Spleen (tissue), 11 donors: Measurements from ENCODE around the gene HINT1. TPM values are rescaled to one million over a fixed set of nuclear protein-coding genes. Genes with fewer than 3 reads are reported as not detected.

ENCODE experiments used
- DNase-seq: peaks from one replicate; pipeline ENCODE4 v3.0.0-alpha.2; 2020
- H3K27ac ChIP-seq, 8 donors: fragments of 200-600 bp; sonication (generic) in 7 of 8; 1 replicate in 4 of 8; 2 replicates in 4 of 8; pipeline versions ENCODE4 v1.5.0 to v1.8.0; 2016 to 2021; ENCODE audit warnings: inconsistent platforms in 4 of 8, mild to moderate bottlenecking in 4 of 8, moderate library complexity in 1 of 8
- H3K27me3 ChIP-seq, 7 donors: fragments of 200-600 bp; sonication (generic) in 6 of 7; replicated peaks in 1 of 7; 1 replicate in 4 of 7; 2 replicates in 3 of 7; pipeline versions ENCODE4 v1.5.0 to v1.8.0; 2016 to 2021; ENCODE audit warnings: inconsistent platforms in 3 of 7, mild to moderate bottlenecking in 1 of 7
- H3K36me3 ChIP-seq, 6 donors: fragments of 200-600 bp; sonication (generic) in 5 of 6; 1 replicate in 4 of 6; 2 replicates in 2 of 6; pipeline versions ENCODE4 v1.5.0 to v1.8.0; 2016 to 2021; ENCODE audit warnings: inconsistent platforms in 2 of 6
- H3K4me1 ChIP-seq, 6 donors: fragments of 200-600 bp; sonication (generic) in 5 of 6; 1 replicate in 3 of 6; 2 replicates in 3 of 6; pipeline versions ENCODE4 v1.5.0 to v1.8.0; 2016 to 2021; ENCODE audit warnings: inconsistent platforms in 3 of 6
- H3K4me3 ChIP-seq, 8 donors: fragments of 200-600 bp; sonication (generic) in 7 of 8; 1 replicate in 4 of 8; 2 replicates in 4 of 8; pipeline versions ENCODE4 v1.5.0 to v1.8.0; 2016 to 2021; ENCODE audit warnings: inconsistent platforms in 4 of 8, mild to moderate bottlenecking in 4 of 8, moderate library complexity in 2 of 8
- H3K9me3 ChIP-seq, 8 donors: fragments of 200-600 bp; sonication (generic) in 7 of 8; 1 replicate in 4 of 8; 2 replicates in 4 of 8; pipeline versions ENCODE4 v1.5.0 to v1.8.0; 2016 to 2021; ENCODE audit warnings: inconsistent platforms in 4 of 8
- CTCF ChIP-seq, 11 experiments: fragments of 200-600 bp in 7 of 11; fragments of 450-650 bp in 4 of 11; sonication (generic) in 4 of 11; IDR thresholded peaks in 8 of 11; conservative IDR thresholded peaks in 3 of 11; 1 replicate in 7 of 11; 2 replicates in 4 of 11; pipeline versions ENCODE4 v1.4.0 to v1.8.0; 2016 to 2021; ENCODE audit warnings: antibody characterized with exemption in 11 of 11, inconsistent platforms in 4 of 11, mild to moderate bottlenecking in 1 of 11
- POLR2A ChIP-seq, 3 donors: fragments of 450-650 bp; IDR thresholded peaks; one replicate each; pipeline ENCODE4 v1.5.1; 2017; ENCODE audit warnings: antibody characterized with exemption in 3 of 3, mild to moderate bottlenecking in 1 of 3
- POLR2AphosphoS5 ChIP-seq, 3 donors: sonication (generic); formaldehyde crosslinking; IDR thresholded peaks; one replicate each; pipeline ENCODE4 v1.5.1; 2017; ENCODE audit warnings: antibody characterized with exemption in 3 of 3
- WGBS, 5 donors: extraction: QIAGEN DNeasy Blood & Tissue Kit in 3 of 5; methylation state at CpG; one replicate each; pipeline versions ENCODE4 v1.1.5 to v1.1.7; 2013 to 2018; 5-methylcytosine and 5-hydroxymethylcytosine counted together
- intact Hi-C: fragments of 100-400 bp; cut with DNase I; formaldehyde crosslinking; loops from one replicate; pipeline ENCODE4 v1.15.0; 2023; ENCODE audit warnings: low total_unique reads
- polyA plus RNA-seq, 3 donors: library from polyadenylated mRNA; stranded (reverse); fragments of 200-250 nt; gene quantifications; one replicate each; pipeline ENCODE4 v1.2.1, GENCODE V29; 2013
- total RNA-seq, 7 donors: library from RNA; depleted of rRNA in 3 of 7; stranded (reverse); fragments of >200 nt in 3 of 7; fragmentation: NEBNext Ultra II Directional in 4 of 7; extraction: Animal tissue kit (Norgen Biotek cat#: 25700) in 4 of 7; gene quantifications; one replicate each; pipeline versions ENCODE4 v1.1.0 to v1.2.1, GENCODE V29; 2016 to 2021
- donor health status: healthy with polysubstance abuse.
- donor health status: DM: no; HTN: no; CAD: no; lungs with moderate emphysema.
- donor health status: DM: no; HTN: no; CAD: no.
- donor health status: Bipolar disorder and iron deficiency.
- donor health status: healthy.
- donor health status: DM: no; HTN: no; CAD: no.
- donor health status: DM: yes; HTN: yes; CAD: no.

Gene HINT1
- total and polyA plus RNA-seq, 10 donors, result 130 to 424 (median 171) TPM

- WGBS, 5 donors, result 93 to 99% (median 96%) methylated on average over 7 of the region's 7 CpGs
- no peak overlapping the region for H3K4me3 ChIP-seq
Measured at GRCh38 chr5:131150408-131150807, 14.6 kb downstream of the HINT1 start.

GRCh38 chr5:131148835-131149234 lies 16.2 kb downstream of the HINT1 start:
- H3K4me1 ChIP-seq, result no peaks in the 10 kb centered on the region
- intact Hi-C loops, result no loop called here
- DNase-seq, result no peak
- TF ChIP-seq POLR2AphosphoS5 (IDR thresholded peaks at IDR 0.05), result no peak
- no peak for TF ChIP-seq CTCF (IDR thresholded peaks at IDR 0.05 in 8 of 11, conservative IDR thresholded peaks at IDR 0.05 in 3 of 11)
- TF ChIP-seq POLR2A (IDR thresholded peaks at IDR 0.05), result no peak
- no peaks in the 10 kb centered on the region for H3K9me3 ChIP-seq
- H3K4me3 ChIP-seq, result no peak overlapping the region
- no peaks in the 10 kb centered on the region for H3K27me3 ChIP-seq
- no peaks in the 10 kb centered on the region for H3K36me3 ChIP-seq
- H3K27ac ChIP-seq, result no peak overlapping the region
- WGBS, 5 donors, result 70 to 96% (median 86%) methylated on average over 2 of the region's 2 CpGs

More at GRCh38 chr5:131150408-131150807, 14.6 kb downstream of the HINT1 start:
- Histone ChIP-seq H3K36me3 (no peaks in the 10 kb centered on the region), H3K9me3 (no peaks in the 10 kb centered on the region), H3K4me1 (no peaks in the 10 kb centered on the region), H3K27me3 (no peaks in the 10 kb centered on the region), H3K27ac (no peak overlapping the region)
- no peak for DNase-seq
- TF ChIP-seq POLR2AphosphoS5 (IDR thresholded peaks at IDR 0.05) (no peak), POLR2A (IDR thresholded peaks at IDR 0.05) (no peak), CTCF (IDR thresholded peaks at IDR 0.05 in 8 of 11, conservative IDR thresholded peaks at IDR 0.05 in 3 of 11) (no peak)
- intact Hi-C loops, result no loop called here

GRCh38 chr5:131147258-131147657 lies 17.8 kb downstream of the HINT1 start:
- TF ChIP-seq POLR2A (IDR thresholded peaks at IDR 0.05), result no peak
- intact Hi-C loops, result no loop called here
- no peak for DNase-seq
- Histone ChIP-seq H3K27ac (no peak overlapping the region), H3K36me3 (no peaks in the 10 kb centered on the region), H3K9me3 (no peaks in the 10 kb centered on the region), H3K27me3 (no peaks in the 10 kb centered on the region), H3K4me3 (no peak overlapping the region), H3K4me1 (no peaks in the 10 kb centered on the region)

- TF ChIP-seq CTCF (IDR thresholded peaks at IDR 0.05 in 8 of 11, conservative IDR thresholded peaks at IDR 0.05 in 3 of 11), result no peak
- TF ChIP-seq POLR2AphosphoS5 (IDR thresholded peaks at IDR 0.05), result no peak
- TF ChIP-seq POLR2A (IDR thresholded peaks at IDR 0.05), result no peak
- no peaks in the 10 kb centered on the region for H3K36me3 ChIP-seq
Measured at GRCh38 chr5:131142970-131143617, 22.0 kb downstream of the HINT1 start.

More at GRCh38 chr5:131142970-131143617, 22.0 kb downstream of the HINT1 start:
- no peaks in the 10 kb centered on the region for H3K9me3 ChIP-seq
- no peak overlapping the region for H3K27ac ChIP-seq
- no peak for DNase-seq
- H3K4me3 ChIP-seq, result no peak overlapping the region
- WGBS, 5 donors, result 55 to 65% (median 60%) methylated on average over 3 of the region's 3 CpGs
- H3K27me3 ChIP-seq, result no peaks in the 10 kb centered on the region
- H3K4me1 ChIP-seq, result no peaks in the 10 kb centered on the region
- intact Hi-C loops, result no loop called here
